ENCODE data around the gene SLPI.

DNA sequence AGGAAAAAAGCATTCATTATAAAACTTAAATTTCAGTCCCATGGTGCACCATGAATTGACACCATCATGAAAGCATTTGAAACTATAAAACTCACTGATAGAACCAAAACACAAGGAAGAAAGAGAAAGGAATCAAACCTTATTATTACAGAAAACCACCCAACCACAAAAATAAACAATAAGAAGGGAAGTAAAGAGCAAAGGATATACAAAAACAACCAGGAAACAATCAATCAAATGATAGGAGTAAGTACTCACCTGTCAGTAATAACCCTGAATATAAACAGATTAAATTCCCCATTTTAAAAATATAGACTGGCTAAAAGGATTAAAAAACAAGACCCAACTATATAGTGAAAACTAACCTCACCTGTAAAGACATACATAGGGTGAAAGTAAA, 5.8 kb downstream of the SLPI start:
- TF ChIP-seq EZH2phosphoT487 (IDR thresholded peaks at IDR 0.05), result no peak
- TF ChIP-seq, protein P1, sequence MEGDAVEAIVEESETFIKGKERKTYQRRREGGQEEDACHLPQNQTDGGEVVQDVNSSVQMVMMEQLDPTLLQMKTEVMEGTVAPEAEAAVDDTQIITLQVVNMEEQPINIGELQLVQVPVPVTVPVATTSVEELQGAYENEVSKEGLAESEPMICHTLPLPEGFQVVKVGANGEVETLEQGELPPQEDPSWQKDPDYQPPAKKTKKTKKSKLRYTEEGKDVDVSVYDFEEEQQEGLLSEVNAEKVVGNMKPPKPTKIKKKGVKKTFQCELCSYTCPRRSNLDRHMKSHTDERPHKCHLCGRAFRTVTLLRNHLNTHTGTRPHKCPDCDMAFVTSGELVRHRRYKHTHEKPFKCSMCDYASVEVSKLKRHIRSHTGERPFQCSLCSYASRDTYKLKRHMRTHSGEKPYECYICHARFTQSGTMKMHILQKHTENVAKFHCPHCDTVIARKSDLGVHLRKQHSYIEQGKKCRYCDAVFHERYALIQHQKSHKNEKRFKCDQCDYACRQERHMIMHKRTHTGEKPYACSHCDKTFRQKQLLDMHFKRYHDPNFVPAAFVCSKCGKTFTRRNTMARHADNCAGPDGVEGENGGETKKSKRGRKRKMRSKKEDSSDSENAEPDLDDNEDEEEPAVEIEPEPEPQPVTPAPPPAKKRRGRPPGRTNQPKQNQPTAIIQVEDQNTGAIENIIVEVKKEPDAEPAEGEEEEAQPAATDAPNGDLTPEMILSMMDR (IDR thresholded peaks at IDR 0.05), result no peak
- TF ChIP-seq EZH2 (IDR thresholded peaks at IDR 0.05), result no peak

Measured in neural progenitor cell (in vitro differentiated cells).